Mesenchymal stem cell (in vitro differentiated cells and primary cell): ENCODE data around the gene NEDD4L.

Experiments used
- DNase-seq: peaks from one replicate; pipeline ENCODE4 v3.0.0-alpha.2; 2013
- H2AFZ ChIP-seq: one replicate; pipeline ENCODE4 v1.6.1; 2013; ENCODE audit warnings: low read depth, mild to moderate bottlenecking, control low read depth, inconsistent platforms, low read length, moderate library complexity
- H2AK5ac ChIP-seq: 2 replicates; pipeline ENCODE4 v1.6.1; 2013; ENCODE audit warnings: low read length, moderate library complexity, mild to moderate bottlenecking, inconsistent platforms; ENCODE audit not compliant: severe bottlenecking
- H2BK120ac ChIP-seq: one replicate; pipeline ENCODE4 v1.6.1; 2013; ENCODE audit warnings: low read depth, mild to moderate bottlenecking, inconsistent platforms, low read length, moderate library complexity
- H2BK12ac ChIP-seq, 2 experiments: one replicate each; pipeline ENCODE4 v1.6.1; 2013; ENCODE audit warnings: inconsistent platforms in 2 of 2, low read length in 2 of 2, mild to moderate bottlenecking in 2 of 2, moderate library complexity in 2 of 2, control low read depth in 1 of 2
- H2BK15ac ChIP-seq: one replicate; pipeline ENCODE4 v1.6.1; 2013; ENCODE audit warnings: mild to moderate bottlenecking, low read depth, inconsistent platforms; ENCODE audit not compliant: poor library complexity, severe bottlenecking
- H2BK5ac ChIP-seq: 2 replicates; pipeline ENCODE4 v1.6.1; 2013; ENCODE audit warnings: low read depth, mild to moderate bottlenecking, low read length, control low read depth, inconsistent platforms; ENCODE audit not compliant: poor library complexity, severe bottlenecking
- H3K14ac ChIP-seq, 2 experiments: one replicate each; pipeline ENCODE4 v1.6.1; 2013; ENCODE audit warnings: inconsistent platforms in 2 of 2, low read length in 2 of 2, control low read depth in 1 of 2, mild to moderate bottlenecking in 1 of 2, moderate library complexity in 1 of 2
- H3K18ac ChIP-seq, 2 experiments: one replicate each; pipeline ENCODE4 v1.6.1; 2013; ENCODE audit warnings: inconsistent platforms in 2 of 2, low read length in 2 of 2, control low read depth in 1 of 2, low read depth in 1 of 2, mild to moderate bottlenecking in 1 of 2
- H3K23ac ChIP-seq, 2 experiments: one replicate each; pipeline ENCODE4 v1.6.1; 2013; ENCODE audit warnings: inconsistent platforms in 2 of 2, low read length in 2 of 2, mild to moderate bottlenecking in 2 of 2, moderate library complexity in 2 of 2, control low read depth in 1 of 2
- H3K27ac ChIP-seq: 2 replicates; pipeline ENCODE4 v1.5.1; 2013; ENCODE audit warnings: mild to moderate bottlenecking, moderate library complexity, low read length, control low read depth, inconsistent platforms; ENCODE audit not compliant: poor library complexity, severe bottlenecking
- H3K27me3 ChIP-seq, 2 experiments: 2 replicates each; pipeline versions ENCODE4 v1.6.1 to v1.7.0; 2013; ENCODE audit warnings: low read length in 2 of 2, mild to moderate bottlenecking in 2 of 2, moderate library complexity in 2 of 2, control low read depth in 1 of 2, inconsistent platforms in 1 of 2; ENCODE audit not compliant: control insufficient read depth in 1 of 2, insufficient read depth in 1 of 2
- H3K36me3 ChIP-seq, 2 experiments: 2 replicates each; pipeline versions ENCODE4 v1.6.1 to v1.7.0; 2013; ENCODE audit warnings: low read length in 2 of 2, control low read depth in 1 of 2, inconsistent platforms in 1 of 2, low read depth in 1 of 2, mild to moderate bottlenecking in 1 of 2; ENCODE audit not compliant: insufficient read depth in 2 of 2, control insufficient read depth in 1 of 2
- H3K4ac ChIP-seq, 2 experiments: one replicate each; pipeline ENCODE4 v1.6.1; 2013; ENCODE audit warnings: inconsistent platforms in 2 of 2, low read length in 2 of 2, mild to moderate bottlenecking in 2 of 2, moderate library complexity in 2 of 2, control low read depth in 1 of 2, low read depth in 1 of 2
- H3K4me1 ChIP-seq: 2 replicates; pipeline ENCODE4 v1.6.1; 2013; ENCODE audit warnings: low read depth, low read length, control low read depth; ENCODE audit not compliant: control insufficient read depth, insufficient read depth
- H3K4me2 ChIP-seq: 2 replicates; pipeline ENCODE4 v1.6.1; 2013; ENCODE audit warnings: low read length, mild to moderate bottlenecking, inconsistent platforms; ENCODE audit not compliant: poor library complexity, severe bottlenecking
- H3K4me3 ChIP-seq, 2 experiments: 2 replicates each; pipeline versions ENCODE4 v1.5.1 to v1.7.0; 2013; ENCODE audit warnings: low read length in 2 of 2, mild to moderate bottlenecking in 2 of 2, control low read depth in 1 of 2, low read depth in 1 of 2; ENCODE audit not compliant: insufficient read depth in 1 of 2
- H3K79me1 ChIP-seq: replicated peaks from 2 replicates; pipeline ENCODE4 v1.6.1; 2013; ENCODE audit warnings: mild to moderate bottlenecking, control low read depth, low read length, inconsistent platforms; ENCODE audit not compliant: poor library complexity, severe bottlenecking
- H3K9ac ChIP-seq: 2 replicates; pipeline ENCODE4 v1.7.0; 2013; ENCODE audit warnings: mild to moderate bottlenecking, low read length, moderate library complexity
- H3K9me3 ChIP-seq: 2 replicates; pipeline ENCODE4 v1.7.0; 2013; ENCODE audit warnings: mild to moderate bottlenecking, low read length; ENCODE audit not compliant: control insufficient read depth
- H4K8ac ChIP-seq: one replicate; pipeline ENCODE4 v1.6.1; 2013; ENCODE audit warnings: inconsistent platforms, mild to moderate bottlenecking, low read length, moderate library complexity
- H4K91ac ChIP-seq: one replicate; pipeline ENCODE4 v1.6.1; 2013; ENCODE audit warnings: mild to moderate bottlenecking, low read length, inconsistent platforms
- WGBS: methylation state at CpG from one replicate; pipeline ENCODE4 v1.1.7; 2013; ENCODE audit warnings: mixed read lengths; 5-methylcytosine and 5-hydroxymethylcytosine counted together

Gene NEDD4L

DNA sequence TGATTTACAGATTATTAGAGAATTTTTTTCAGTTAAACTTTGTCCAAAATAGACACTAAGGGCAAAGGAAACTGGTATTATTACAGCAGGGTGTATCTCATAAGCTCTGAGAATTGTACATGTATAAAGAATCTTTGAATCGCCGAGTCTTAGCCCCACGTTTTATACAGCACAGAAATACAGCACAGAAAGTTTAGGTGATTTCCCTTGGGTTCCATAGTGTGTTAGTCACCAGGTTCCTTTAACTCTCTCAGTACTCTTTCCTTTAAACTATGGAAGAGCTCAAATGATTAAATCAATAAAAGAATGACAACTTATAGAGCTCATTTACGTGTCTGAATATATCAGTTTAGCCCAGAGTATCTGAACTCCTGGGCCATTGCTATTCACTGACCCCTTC, 256.8 kb downstream of the NEDD4L start:
- Histone ChIP-seq H3K27me3 (no peaks in the 10 kb centered on the region), H3K4me1 (no peaks in the 10 kb centered on the region), H2BK5ac (no peak overlapping the region), H3K18ac (no peak overlapping the region), H4K91ac (no peak overlapping the region), H3K4ac (no peak overlapping the region), H3K4me3 (no peak overlapping the region), H3K36me3 (peaks cover 0 to 3% of the 10 kb centered on the region in 2 experiments), H3K27ac (no peak overlapping the region), H3K79me1 (peaks cover 35% of the 10 kb centered on the region), H3K14ac (no peak overlapping the region), H2AK5ac (no peak overlapping the region), H3K4me2 (no peak overlapping the region), H2BK12ac (no peak overlapping the region), H2BK120ac (no peak overlapping the region), H2BK15ac (no peak overlapping the region), H3K9me3 (peaks cover 7% of the 10 kb centered on the region), H3K9ac (no peak overlapping the region), H4K8ac (no peak overlapping the region), H2AFZ (no peak overlapping the region), H3K23ac (no peak overlapping the region)
- no peak for DNase-seq
- 94% methylated on average over 3 of the region's 4 CpGs for WGBS

DNA sequence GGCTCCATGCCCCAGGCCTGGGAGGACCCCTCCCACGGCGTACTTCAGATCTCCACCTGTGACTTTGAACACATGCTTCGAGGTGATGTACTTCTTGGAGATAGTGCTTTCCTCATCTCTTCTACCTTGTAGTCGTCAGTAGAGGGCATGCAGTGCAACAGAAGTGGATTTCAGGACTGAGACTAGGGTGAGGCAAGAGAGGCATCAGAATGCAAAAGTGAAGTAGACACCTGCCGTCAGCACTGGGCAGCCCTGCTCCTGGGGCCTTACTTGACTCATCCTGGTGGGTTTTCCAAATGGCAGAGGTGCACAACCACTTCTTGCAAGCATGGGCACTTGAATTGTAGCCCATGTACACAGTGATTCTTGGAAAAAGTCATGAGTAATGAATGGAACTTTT, 258.8 kb downstream of the NEDD4L start:
- Histone ChIP-seq H2BK120ac (no peak overlapping the region), H2BK5ac (no peak overlapping the region), H3K14ac (no peak overlapping the region), H3K23ac (no peak overlapping the region), H3K4me3 (no peak overlapping the region), H3K18ac (no peak overlapping the region), H3K9me3 (peaks cover 12% of the 10 kb centered on the region), H3K9ac (no peak overlapping the region), H3K79me1 (peaks cover 37% of the 10 kb centered on the region), H2BK12ac (no peak overlapping the region), H3K4me1 (no peaks in the 10 kb centered on the region), H2BK15ac (no peak overlapping the region), H2AK5ac (no peak overlapping the region), H3K4ac (no peak overlapping the region), H4K91ac (no peak overlapping the region), H2AFZ (no peak overlapping the region), H3K36me3 (no peaks in the 10 kb centered on the region), H3K27me3 (no peaks in the 10 kb centered on the region), H3K27ac (no peak overlapping the region), H3K4me2 (no peak overlapping the region), H4K8ac (no peak overlapping the region)
- WGBS = 83% methylated on average over 4 of the region's 5 CpGs
- no peak for DNase-seq

DNA sequence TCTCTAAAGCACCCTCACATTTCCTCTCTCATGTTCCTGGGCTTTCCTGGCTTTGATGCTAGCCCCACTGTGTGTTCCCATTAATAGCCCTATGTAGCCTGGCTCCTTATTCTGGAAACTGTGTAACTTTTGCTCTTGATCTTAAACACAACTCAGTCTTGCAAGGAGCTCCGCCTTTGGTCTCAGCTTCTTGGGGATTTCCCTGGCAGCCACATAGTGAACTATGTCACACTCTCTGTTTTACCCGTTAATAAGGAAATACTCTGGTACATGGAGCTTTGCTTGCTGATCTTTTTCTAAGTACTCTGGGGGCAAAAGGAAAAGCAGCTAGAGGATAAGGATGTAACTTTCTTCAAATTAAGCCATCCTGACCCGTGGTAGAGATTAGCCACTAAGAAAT, 259.3 kb downstream of the NEDD4L start:
- WGBS = 90% methylated on average over 3 of the region's 3 CpGs
- Histone ChIP-seq H3K4me1 (no peaks in the 10 kb centered on the region), H3K9ac (no peak overlapping the region), H3K14ac (no peak overlapping the region), H2BK5ac (no peak overlapping the region), H3K18ac (no peak overlapping the region), H3K4me2 (no peak overlapping the region), H2AK5ac (no peak overlapping the region), H2BK120ac (no peak overlapping the region), H3K27me3 (no peaks in the 10 kb centered on the region), H4K91ac (no peak overlapping the region), H3K4ac (no peak overlapping the region), H2AFZ (no peak overlapping the region), H3K9me3 (peaks cover 12% of the 10 kb centered on the region), H3K27ac (no peak overlapping the region), H4K8ac (no peak overlapping the region), H3K4me3 (no peak overlapping the region), H3K79me1 (peaks cover 37% of the 10 kb centered on the region), H2BK12ac (no peak overlapping the region), H3K23ac (no peak overlapping the region), H2BK15ac (no peak overlapping the region), H3K36me3 (no peaks in the 10 kb centered on the region)
- no peak for DNase-seq

DNA sequence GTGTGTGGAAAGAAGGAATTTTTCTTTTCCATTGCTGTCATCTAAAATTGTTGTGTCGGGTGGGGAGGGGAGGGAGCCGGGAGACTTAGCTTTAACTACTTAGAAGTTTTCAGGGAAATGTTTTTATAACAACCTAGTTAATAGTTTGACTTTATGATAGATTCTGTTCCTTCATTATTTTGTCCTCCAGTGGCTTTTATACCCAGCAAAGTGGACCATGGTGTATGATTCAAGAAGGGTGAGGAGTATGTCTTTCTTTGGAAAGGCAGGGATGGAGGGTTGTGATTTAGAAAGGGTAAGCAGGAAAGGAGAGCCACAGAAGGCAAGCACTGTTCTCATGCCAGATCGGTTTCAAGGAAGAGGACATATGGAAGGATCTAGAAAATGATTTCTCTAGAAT, 261.8 kb downstream of the NEDD4L start:
- Histone ChIP-seq H2AK5ac (no peak overlapping the region), H3K18ac (no peak overlapping the region), H2AFZ (no peak overlapping the region), H2BK120ac (no peak overlapping the region), H3K27me3 (no peaks in the 10 kb centered on the region), H2BK12ac (no peak overlapping the region), H3K27ac (no peak overlapping the region), H3K23ac (no peak overlapping the region), H3K4me3 (no peak overlapping the region), H3K4me2 (no peak overlapping the region), H3K9ac (no peak overlapping the region), H4K8ac (no peak overlapping the region), H2BK5ac (no peak overlapping the region), H3K4me1 (peaks cover 3% of the 10 kb centered on the region), H3K4ac (no peak overlapping the region), H2BK15ac (no peak overlapping the region), H4K91ac (no peak overlapping the region), H3K36me3 (peaks cover 0 to 7% of the 10 kb centered on the region in 2 experiments), H3K9me3 (peaks cover 12% of the 10 kb centered on the region), H3K14ac (no peak overlapping the region), H3K79me1 (peaks cover 39% of the 10 kb centered on the region)
- DNase-seq = no peak
- 91% methylated on average over 3 of the region's 3 CpGs for WGBS
